Pancreas (tissue), 10 donors: Measurements from ENCODE around the gene PACS1. TPM values are rescaled to one million over a fixed set of nuclear protein-coding genes. Genes with fewer than 3 reads are reported as not detected.
"Not testable (repeated sequence)": the region's sequence is repeated elsewhere in the genome, so short reads cannot be mapped to it uniquely, and the experiment has no call there.

ENCODE experiments used
- ATAC-seq, 4 donors: fragments of 200-7000 bp; cut with Tn5 transposase; one replicate each; pipeline versions ENCODE4 v1.8.0 to v1.9.1; 2020; ENCODE audit warnings: mild to moderate bottlenecking in 4 of 4, moderate library complexity in 4 of 4
- DNase-seq, 6 donors: peaks; one replicate each; pipeline ENCODE4 v3.0.0-alpha.2; 2020
- FAIRE-seq: peaks from 2 replicates; lab custom pipeline; 2012; peaks lifted over from hg19 to GRCh38; lab: Jason Lieb, UNC
- H3K27ac ChIP-seq, 4 donors: fragments of 200-600 bp; sonication (generic); 1 replicate in 3 of 4; 2 replicates in 1 of 4; pipeline versions ENCODE4 v1.5.0 to v1.8.0; 2020
- H3K27me3 ChIP-seq, 4 donors: fragments of 200-600 bp; one replicate each; pipeline ENCODE4 v1.8.0; 2021
- H3K36me3 ChIP-seq, 3 donors: fragments of 200-600 bp; sonication (generic) in 1 of 3; one replicate each; pipeline versions ENCODE4 v1.5.0 to v1.8.0; 2020 to 2021
- H3K4me1 ChIP-seq, 3 donors: fragments of 200-600 bp; one replicate each; pipeline ENCODE4 v1.8.0; 2021
- H3K4me3 ChIP-seq, 4 donors: fragments of 200-600 bp; sonication (generic) in 2 of 4; one replicate each; pipeline versions ENCODE4 v1.5.0 to v1.8.0; 2020 to 2021
- H3K9me3 ChIP-seq, 4 donors: fragments of 200-600 bp; one replicate each; pipeline ENCODE4 v1.8.0; 2021
- CTCF ChIP-seq, 4 donors: fragments of 200-600 bp; sonication (generic) in 3 of 4; IDR thresholded peaks; one replicate each; pipeline versions ENCODE4 v1.5.0 to v1.8.0; 2021; ENCODE audit warnings: antibody characterized with exemption in 4 of 4
- WGBS, 2 donors: extraction: QIAGEN DNeasy Blood & Tissue Kit; methylation state at CpG; one replicate each; pipeline ENCODE4 v1.1.7; 2013; 5-methylcytosine and 5-hydroxymethylcytosine counted together
- intact Hi-C, 3 donors: fragments of 100-400 bp; cut with DNase I; formaldehyde crosslinking; loops; one replicate each; pipeline versions ENCODE4 v1.11.1 to v1.14.2; 2022
- polyA plus RNA-seq, 2 donors: library from polyadenylated mRNA; stranded (reverse); fragments of 200-250 nt; gene quantifications; one replicate each; pipeline ENCODE4 v1.2.3, GENCODE V29; 2013
- total RNA-seq, 6 donors: library from RNA; stranded (reverse); fragmentation: NEBNext Ultra II Directional in 4 of 6; extraction: Animal tissue kit (Norgen Biotek cat#: 25700) in 4 of 6; gene quantifications; one replicate each; pipeline versions ENCODE4 v1.2.1 to v1.2.4, GENCODE V29; 2021 to 2023
- donor health status: healthy with polysubstance abuse.
- donor health status: DM: no; HTN: no; CAD: no; lungs with moderate emphysema.
- donor health status: DM: no; HTN: no; CAD: no.
- donor health status: control.
- donor health status: control.
- donor health status: Bipolar disorder and iron deficiency.
- donor health status: DM: yes; HTN: yes; CAD: no.
- donor health status: DM: no; HTN: no; CAD: no.
- donor health status: DM: no; HTN: no; CAD: no.
- donor health status: DM: yes; HTN: yes; CAD: no.

The PACS1 gene
- total and polyA plus RNA-seq, 8 donors, result 16.9 to 61.0 (median 27.3) TPM

- no peak for FAIRE-seq
- no peak for TF ChIP-seq CTCF (IDR thresholded peaks at IDR 0.05)
- 81 to 91% methylated on average over 3 of the region's 3 CpGs for WGBS, 2 donors
- no peak for DNase-seq
- intact Hi-C loops, result no loop called here
- ATAC-seq, result no peak
- Histone ChIP-seq H3K27ac (no peak overlapping the region), H3K4me3 (no peak overlapping the region), H3K9me3 (no peaks in the 10 kb centered on the region), H3K27me3 (no peaks in the 10 kb centered on the region), H3K4me1 (peaks cover 12 to 16% (median 16%) of the 10 kb centered on the region in 3 donors), H3K36me3 (no peaks in the 10 kb centered on the region)
Measured at GRCh38 chr11:66089067-66089466, 19.0 kb downstream of the PACS1 start.

GRCh38 chr11:66090288-66090687, 20.2 kb downstream of the PACS1 start:
- Histone ChIP-seq H3K9me3 (no peaks in the 10 kb centered on the region), H3K27ac (no peak overlapping the region), H3K4me3 (no peak overlapping the region), H3K36me3 (no peaks in the 10 kb centered on the region), H3K27me3 (no peaks in the 10 kb centered on the region), H3K4me1 (peaks cover 5 to 9% (median 6%) of the 10 kb centered on the region in 3 donors)
- ATAC-seq (no peak), FAIRE-seq (no peak), DNase-seq (no peak)
- TF ChIP-seq CTCF (IDR thresholded peaks at IDR 0.05), result no peak
- intact Hi-C loops, result no loop called here
- WGBS, 2 donors, result 93 to 96% methylated on average over 4 of the region's 4 CpGs

- H3K36me3 ChIP-seq, ATAC-seq, DNase-seq, H3K27ac ChIP-seq, intact Hi-C loops, H3K27me3 ChIP-seq, H3K9me3 ChIP-seq, H3K4me1 ChIP-seq, H3K4me3 ChIP-seq, FAIRE-seq: not testable (repeated sequence)
- 94 to 95% methylated on average over 2 of the region's 2 CpGs for WGBS, 2 donors
Measured at GRCh38 chr11:66092125-66092524, 22.1 kb downstream of the PACS1 start.

- intact Hi-C loops, H3K9me3 ChIP-seq, ATAC-seq, H3K36me3 ChIP-seq, H3K4me3 ChIP-seq, FAIRE-seq, H3K27me3 ChIP-seq, DNase-seq: not testable (repeated sequence)
- H3K4me1 ChIP-seq, result peaks cover 4 to 14% (median 10%) of the 10 kb centered on the region in 3 donors
- 92 to 96% methylated on average over 10 of the region's 10 CpGs for WGBS, 2 donors
- H3K27ac ChIP-seq, result peak overlapping the region in 2 of 4 donors; percentile 24 to 44
Measured at GRCh38 chr11:66099746-66100145, 29.7 kb downstream of the PACS1 start.

GRCh38 chr11:66100272-66101065, 30.4 kb downstream of the PACS1 start:
- ATAC-seq (peak; percentile 90 to 97 (median 96)), DNase-seq (peak; percentile 83 to 94 (median 87)), FAIRE-seq (no peak)
- Histone ChIP-seq H3K9me3 (no peaks in the 10 kb centered on the region), H3K27me3 (no peaks in the 10 kb centered on the region), H3K4me3 (no peak overlapping the region), H3K27ac (peak overlapping the region; percentile 24 to 44 (median 33)), H3K4me1 (peaks cover 4 to 14% (median 10%) of the 10 kb centered on the region in 3 donors), H3K36me3 (no peaks in the 10 kb centered on the region)
- intact Hi-C loops, result no loop called here
- TF ChIP-seq CTCF (IDR thresholded peaks at IDR 0.05), result no peak
- WGBS, 2 donors, result 11 to 14% methylated on average over 14 of the region's 14 CpGs

GRCh38 chr11:66101066-66101464, 31.0 kb downstream of the PACS1 start:
- FAIRE-seq (no peak), ATAC-seq (no peak), DNase-seq (no peak)
- Histone ChIP-seq H3K4me1 (peaks cover 4 to 14% (median 10%) of the 10 kb centered on the region in 3 donors), H3K4me3 (no peak overlapping the region), H3K36me3 (no peaks in the 10 kb centered on the region), H3K27me3 (no peaks in the 10 kb centered on the region), H3K27ac (peak overlapping the region in 3 of 4 donors; percentile 24 to 44 (median 28)), H3K9me3 (no peaks in the 10 kb centered on the region)
- no peak for TF ChIP-seq CTCF (IDR thresholded peaks at IDR 0.05)
- WGBS, 2 donors, result 73% methylated on average over 3 of the region's 3 CpGs
- intact Hi-C loops, result no loop called here
